ENCODE results near the gene AOC2.

- TF ChIP-seq CTCF (IDR thresholded peaks at IDR 0.05) = no peak
- TF ChIP-seq YY1 (IDR thresholded peaks at IDR 0.05; ENCODE audit: low read depth) = no peak
- no peak for TF ChIP-seq JUND (IDR thresholded peaks at IDR 0.05)
- no peak for TF ChIP-seq EZH2phosphoT487 (IDR thresholded peaks at IDR 0.05; ENCODE audit: borderline replicate concordance, low read depth)
- TF ChIP-seq NFIC (IDR thresholded peaks at IDR 0.05; ENCODE audit: borderline replicate concordance) = no peak
- TF ChIP-seq USF2 (IDR thresholded peaks at IDR 0.05; ENCODE audit: borderline replicate concordance, low read depth, low read length) = no peak
- no peak for TF ChIP-seq POLR2AphosphoS5 (IDR thresholded peaks at IDR 0.05; ENCODE audit: low read depth, low read length)
- TF ChIP-seq EP300 (IDR thresholded peaks at IDR 0.05; ENCODE audit: borderline replicate concordance in 1 of 2, low read depth in 1 of 2, low read length in 1 of 2) = no peak
- TF ChIP-seq TAF1 (IDR thresholded peaks at IDR 0.05; ENCODE audit: borderline replicate concordance, low read depth, low read length) = no peak
- TF ChIP-seq RAD21 (IDR thresholded peaks at IDR 0.05; ENCODE audit: low read length) = no peak
Observed at GRCh38 chr17:42832213-42832933, 12.0 kb upstream of the AOC2 start.
